Islet of Langerhans (tissue), 1 donor: ENCODE data around the gene SULT1C4.

Source experiments
- FAIRE-seq: peaks from one replicate; lab custom pipeline; 2011; peaks lifted over from hg19 to GRCh38; lab: Jason Lieb, UNC

Gene SULT1C4

DNA sequence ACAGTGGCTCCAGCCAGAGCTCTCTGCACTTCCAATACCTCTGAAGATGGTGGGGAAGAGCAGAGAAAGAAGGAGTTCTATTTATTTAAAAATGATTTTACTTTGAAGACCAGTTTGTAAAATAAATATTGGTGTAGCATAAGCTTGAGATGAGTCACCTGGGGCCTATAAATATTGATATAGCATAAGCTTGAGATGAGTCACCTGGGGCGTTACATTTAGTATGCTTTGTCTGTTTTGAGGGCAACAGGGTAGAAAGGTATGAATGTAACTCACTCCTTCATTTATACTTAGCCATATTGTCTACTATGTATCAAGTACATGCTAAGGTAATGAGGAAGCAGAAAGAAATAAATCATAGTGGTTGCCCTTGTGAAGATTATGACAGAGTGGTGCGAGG, 7.7 kb upstream of the SULT1C4 start:
- FAIRE-seq = no peak

DNA sequence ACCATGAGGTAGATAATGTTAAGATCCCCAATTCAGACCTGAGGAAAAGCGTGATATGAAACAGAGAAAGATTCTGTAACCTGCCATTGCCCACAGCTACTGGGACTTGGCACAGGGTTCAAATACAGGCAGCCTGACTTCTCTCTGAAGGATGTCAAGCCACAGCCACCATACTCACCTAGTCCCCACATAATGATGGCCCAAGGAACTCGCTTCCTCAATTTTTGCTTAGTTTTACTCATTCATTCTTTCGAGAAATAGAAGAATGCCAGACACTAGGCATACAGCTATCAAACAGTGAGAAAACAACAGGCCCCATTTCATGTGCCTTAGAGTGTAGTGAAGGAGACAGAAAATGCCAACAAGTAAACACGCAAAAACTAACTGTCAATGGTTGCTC, 980 bp upstream of the SULT1C4 start:
- FAIRE-seq = no peak

GRCh38 chr2:108377401-108377800, 353 bp upstream of the SULT1C4 start:
- no peak for FAIRE-seq

DNA sequence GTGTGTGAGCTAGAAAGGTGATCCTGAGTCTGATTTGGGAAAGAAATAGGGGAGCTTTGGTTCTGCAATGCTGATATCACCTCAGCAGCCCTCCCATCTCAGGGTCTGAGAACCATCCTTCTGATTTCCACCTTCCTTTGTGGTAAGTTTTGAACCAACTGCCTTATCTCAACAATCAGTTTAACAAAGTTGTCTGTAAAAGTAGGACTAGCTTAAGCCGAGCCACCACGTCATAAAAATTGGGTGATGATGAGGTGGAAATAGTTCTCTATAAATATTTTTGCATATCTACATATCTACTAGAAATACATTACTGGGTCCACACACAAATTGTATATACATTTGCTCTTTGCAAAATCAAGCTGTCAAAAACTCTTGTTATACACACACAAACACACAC, 1.1 kb downstream of the SULT1C4 start:
- FAIRE-seq = no peak

DNA sequence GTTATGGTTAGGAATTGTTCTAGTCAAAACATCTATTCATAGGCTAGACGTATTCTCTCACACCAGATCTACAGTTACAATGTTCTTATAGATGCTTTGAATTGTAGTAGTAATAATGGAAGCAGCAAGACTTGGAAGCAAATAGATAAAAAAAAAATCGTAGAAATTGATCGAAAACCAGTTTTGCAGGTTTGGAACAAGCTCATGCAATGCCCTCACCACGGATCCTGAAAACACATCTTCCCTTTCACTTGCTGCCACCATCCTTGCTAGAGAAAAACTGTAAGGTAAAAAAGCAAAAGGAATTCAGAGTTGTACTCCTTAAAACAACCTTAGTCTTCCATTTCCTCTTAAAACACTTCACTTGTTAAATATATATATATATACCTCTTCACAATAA, 4.4 kb downstream of the SULT1C4 start:
- FAIRE-seq = no peak

GRCh38 chr2:108383146-108383830, 5.5 kb downstream of the SULT1C4 start:
- no peak for FAIRE-seq

GRCh38 chr2:108384662-108385393, 7.1 kb downstream of the SULT1C4 start:
- FAIRE-seq = no peak

DNA sequence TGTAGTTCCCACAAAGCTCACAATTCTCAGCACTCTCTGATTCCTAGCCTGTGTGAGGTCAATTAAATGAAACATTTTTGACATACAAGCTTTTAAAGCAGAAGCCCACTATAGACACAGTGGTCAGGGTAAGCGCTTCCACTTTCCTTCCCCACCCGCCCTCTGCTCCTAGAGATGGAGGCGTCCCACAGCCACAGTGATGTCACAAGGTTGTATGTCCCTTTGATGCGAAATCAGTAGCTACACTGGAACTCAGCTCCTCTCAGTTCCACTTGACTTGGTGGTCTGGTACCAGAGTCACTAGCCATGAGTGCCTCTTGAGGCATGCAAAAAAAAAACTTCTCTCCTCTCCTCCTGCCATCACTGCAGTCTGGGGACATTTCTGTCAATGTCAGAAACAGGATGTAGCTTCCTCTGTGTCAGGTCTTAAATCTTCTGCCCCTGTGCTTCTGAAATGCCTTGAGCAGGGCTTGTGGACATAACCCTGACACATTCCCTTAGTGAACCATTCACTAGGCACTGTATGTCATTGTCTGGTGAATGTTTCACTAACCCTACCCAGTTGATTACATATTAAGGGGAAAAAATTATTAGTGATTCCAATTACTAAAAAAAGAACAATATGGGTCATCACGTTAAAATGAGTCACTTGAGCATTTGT, 7.8 kb downstream of the SULT1C4 start:
- FAIRE-seq = no peak

GRCh38 chr2:108388045-108388444, 10.3 kb downstream of the SULT1C4 start:
- no peak for FAIRE-seq

DNA sequence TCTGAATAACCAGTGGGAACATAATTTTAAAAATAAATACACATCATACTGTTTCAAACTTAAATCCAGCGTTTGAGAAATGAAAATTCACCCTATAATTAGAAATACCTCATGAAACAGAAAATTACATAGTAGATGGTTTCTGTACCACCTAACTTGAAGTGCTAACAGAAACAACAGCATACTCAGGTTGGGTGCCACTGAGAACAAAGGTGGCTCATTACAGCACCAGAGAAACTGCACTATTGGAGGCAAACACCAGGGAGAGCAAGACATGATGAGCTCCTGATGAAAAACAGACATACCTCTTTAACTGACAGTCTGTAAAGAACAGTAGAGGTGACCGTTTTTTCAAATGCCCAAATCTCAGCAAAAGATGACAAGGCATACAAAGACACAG, 12.6 kb downstream of the SULT1C4 start:
- FAIRE-seq = no peak

GRCh38 chr2:108392029-108392428, 14.3 kb downstream of the SULT1C4 start:
- FAIRE-seq = no peak

GRCh38 chr2:108393197-108393596, 15.4 kb downstream of the SULT1C4 start:
- no peak for FAIRE-seq

- FAIRE-seq = no peak
Observed at GRCh38 chr2:108395155-108395554, 17.4 kb downstream of the SULT1C4 start.

DNA sequence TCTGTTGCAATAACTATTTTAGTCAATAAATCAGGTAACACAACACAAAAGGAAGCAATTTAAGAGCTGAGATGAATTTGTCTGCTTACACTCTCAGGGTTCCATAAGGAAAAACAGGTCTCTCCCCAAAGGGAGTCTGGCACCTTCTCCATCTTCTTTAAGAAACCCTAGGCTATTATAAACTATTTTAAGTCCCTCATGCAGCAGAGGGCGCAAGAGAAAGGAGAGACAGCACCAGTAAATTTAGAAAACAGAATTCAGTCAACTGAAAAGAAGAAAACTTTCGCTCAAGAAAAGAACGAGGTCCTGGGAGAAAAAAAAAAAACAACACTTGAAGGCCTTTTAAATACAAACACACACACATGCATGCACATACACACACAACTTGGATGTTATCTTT, 19.1 kb downstream of the SULT1C4 start:
- no peak for FAIRE-seq

GRCh38 chr2:108399479-108399878, 21.7 kb downstream of the SULT1C4 start:
- FAIRE-seq = no peak

DNA sequence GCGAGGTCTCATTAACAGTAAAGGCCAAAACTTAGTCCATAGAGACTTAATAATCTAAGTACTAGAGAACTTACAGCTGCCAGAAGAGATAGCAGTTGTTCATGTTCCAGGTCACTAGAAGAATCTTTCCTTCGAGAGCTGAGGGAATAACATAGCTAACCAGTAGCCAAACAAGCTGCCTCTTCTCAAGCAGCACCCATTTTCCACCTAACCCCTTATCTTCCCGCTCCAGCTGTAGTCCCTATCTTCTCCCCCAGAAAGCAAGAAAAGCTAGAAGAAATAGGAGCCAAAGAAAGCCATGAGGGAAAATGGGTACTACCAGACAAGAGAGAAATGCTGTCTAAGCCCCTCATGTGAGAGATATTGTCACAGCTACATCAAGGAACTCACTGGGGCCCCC, 24.0 kb downstream of the SULT1C4 start:
- no peak for FAIRE-seq

GRCh38 chr2:108403494-108403893, 25.7 kb downstream of the SULT1C4 start:
- FAIRE-seq = no peak

GRCh38 chr2:108404784-108405397, 27.1 kb downstream of the SULT1C4 start:
- no peak for FAIRE-seq

- FAIRE-seq = no peak
Observed at GRCh38 chr2:108407864-108408729, 30.3 kb downstream of the SULT1C4 start.

DNA sequence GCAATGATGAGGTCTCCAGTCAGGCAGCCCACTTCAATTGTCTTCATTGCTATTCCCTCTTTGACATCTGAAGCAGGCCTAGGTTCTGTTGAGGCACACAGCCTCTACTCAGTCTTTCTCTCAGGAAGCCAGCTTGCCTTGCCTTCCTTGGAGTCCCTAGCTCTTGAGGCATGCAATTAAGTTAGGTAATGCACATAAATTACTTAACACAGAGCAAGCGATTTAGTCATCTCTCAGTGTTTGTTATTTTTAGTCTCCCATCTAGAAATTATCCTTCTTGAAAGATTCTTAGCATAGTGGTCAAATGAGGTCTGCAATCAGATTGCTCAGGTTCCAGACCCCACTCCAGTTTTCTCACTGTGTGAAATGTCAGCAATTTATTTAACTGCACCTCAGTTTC, 32.0 kb downstream of the SULT1C4 start:
- FAIRE-seq = no peak

GRCh38 chr2:108412995-108413710, 35.4 kb downstream of the SULT1C4 start:
- FAIRE-seq = no peak
